Activated naive CD8-positive, alpha-beta T cell (primary cell): ENCODE data around the gene CFAP97D2.
"Not testable (repeated sequence)": the region's sequence is repeated elsewhere in the genome, so short reads cannot be mapped to it uniquely, and the experiment has no call there.

Experiments used
- H3K27ac Mint-ChIP-seq: one replicate; pipeline ENCODE4 v1.8.0; 2021; ENCODE audit warnings: mixed read lengths
- H3K27me3 Mint-ChIP-seq: one replicate; pipeline ENCODE4 v1.8.0; 2021; ENCODE audit warnings: mixed read lengths
- H3K36me3 Mint-ChIP-seq: one replicate; pipeline ENCODE4 v1.8.0; 2021; ENCODE audit warnings: mixed read lengths
- H3K4me1 Mint-ChIP-seq: one replicate; pipeline ENCODE4 v1.8.0; 2021; ENCODE audit warnings: low read depth, mixed read lengths
- H3K4me3 Mint-ChIP-seq: one replicate; pipeline ENCODE4 v1.8.0; 2021; ENCODE audit warnings: mild to moderate bottlenecking, mixed read lengths
- H3K9me3 Mint-ChIP-seq: one replicate; pipeline ENCODE4 v1.8.0; 2021; ENCODE audit warnings: low read depth, mixed read lengths

Gene CFAP97D2

DNA sequence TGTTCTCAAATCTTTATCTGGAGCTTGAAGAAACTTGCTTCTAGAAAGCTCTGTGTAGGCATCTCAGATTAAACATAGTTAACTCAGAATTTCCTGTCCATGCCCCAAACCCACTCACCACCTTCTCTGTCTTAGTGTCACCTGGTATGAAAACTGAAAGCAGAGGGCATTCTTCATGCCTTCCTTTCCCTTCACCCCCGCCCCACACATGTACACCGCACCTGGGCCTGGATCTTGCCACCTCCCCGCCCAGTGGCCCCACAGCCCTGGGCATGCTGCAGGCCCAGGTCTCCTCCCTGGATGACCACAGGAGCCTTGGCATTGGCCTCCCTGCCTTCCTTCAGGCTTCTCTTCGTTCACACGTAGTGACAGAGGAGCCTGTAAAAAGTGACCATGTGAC is 15.8 kb downstream of the CFAP97D2 start:
- Mint-ChIP-seq H3K36me3 (peaks cover 10% of the 10 kb centered on the region), H3K9me3 (peaks cover 10% of the 10 kb centered on the region), H3K27me3 (no peaks in the 10 kb centered on the region), H3K27ac (peak overlapping the region; percentile 47), H3K4me1 (peaks cover 20% of the 10 kb centered on the region), H3K4me3 (no peak overlapping the region)

DNA sequence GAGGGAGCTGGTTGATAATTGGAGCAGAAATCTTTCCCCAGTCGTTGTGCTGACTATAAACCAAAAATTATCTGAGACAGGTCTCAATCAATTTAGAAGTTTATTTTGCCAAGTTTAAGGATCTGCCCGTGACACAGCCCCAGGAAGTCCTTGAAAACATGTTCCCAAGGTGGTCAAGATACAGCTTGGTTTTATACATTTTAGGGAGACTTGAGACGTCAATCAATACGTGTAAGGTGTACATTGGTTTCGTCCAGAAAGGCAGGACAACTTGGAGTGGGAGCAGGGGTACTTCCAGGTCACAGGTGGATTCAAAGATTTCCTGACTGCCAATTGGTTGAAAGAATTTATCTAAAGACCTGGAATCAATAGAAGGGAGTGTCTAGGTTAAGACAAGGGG is 17.6 kb downstream of the CFAP97D2 start:
- Mint-ChIP-seq H3K9me3 (no peaks in the 10 kb centered on the region), H3K36me3 (peaks cover 2% of the 10 kb centered on the region), H3K27me3 (no peaks in the 10 kb centered on the region), H3K4me1 (peaks cover 20% of the 10 kb centered on the region), H3K27ac (no peak overlapping the region), H3K4me3 (no peak overlapping the region)

DNA sequence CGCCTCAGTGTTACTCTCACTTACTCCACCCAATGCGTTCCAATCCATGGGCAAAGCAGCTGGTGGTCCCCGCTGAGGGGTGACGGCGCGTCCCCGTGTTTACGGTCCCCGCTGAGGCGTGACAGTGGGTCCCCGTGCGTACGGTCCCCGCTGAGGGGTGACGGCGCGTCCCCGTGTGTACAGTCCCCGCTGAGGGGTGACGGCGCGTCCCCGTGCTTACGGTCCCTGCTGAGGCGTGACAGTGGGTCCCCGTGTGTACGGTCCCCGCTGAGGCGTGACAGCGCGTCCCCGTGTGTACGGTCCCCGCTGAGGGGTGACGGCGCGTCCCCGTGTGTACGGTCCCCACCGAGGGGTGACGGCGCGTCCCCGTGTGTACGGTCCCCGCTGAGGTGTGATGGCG is 19.5 kb downstream of the CFAP97D2 start:
- Mint-ChIP-seq H3K36me3 (no peaks in the 10 kb centered on the region), H3K27me3 (no peaks in the 10 kb centered on the region), H3K4me1 (peaks cover 35% of the 10 kb centered on the region), H3K4me3 (no peak overlapping the region), H3K27ac (no peak overlapping the region), H3K9me3 (no peaks in the 10 kb centered on the region)

DNA sequence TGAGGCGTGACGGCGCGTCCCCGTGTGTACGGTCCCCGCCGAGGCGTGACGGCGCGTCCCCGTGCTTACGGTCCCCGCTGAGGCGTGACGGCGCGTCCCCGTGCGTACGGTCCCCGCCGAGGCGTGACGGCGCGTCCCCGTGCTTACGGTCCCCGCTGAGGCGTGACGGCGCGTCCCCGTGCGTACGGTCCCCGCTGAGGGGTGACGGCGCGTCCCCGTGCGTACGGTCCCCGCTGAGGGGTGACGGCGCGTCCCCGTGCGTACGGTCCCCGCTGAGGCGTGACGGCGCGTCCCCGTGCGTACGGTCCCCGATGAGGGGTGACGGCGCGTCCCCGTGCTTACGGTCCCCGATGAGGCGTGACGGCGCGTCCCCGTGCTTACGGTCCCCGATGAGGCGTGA is 20.5 kb downstream of the CFAP97D2 start:
- not testable (repeated sequence) for H3K27me3 Mint-ChIP-seq, H3K9me3 Mint-ChIP-seq, H3K27ac Mint-ChIP-seq, H3K36me3 Mint-ChIP-seq, H3K4me3 Mint-ChIP-seq
- peaks cover 37% of the 10 kb centered on the region for H3K4me1 Mint-ChIP-seq

DNA sequence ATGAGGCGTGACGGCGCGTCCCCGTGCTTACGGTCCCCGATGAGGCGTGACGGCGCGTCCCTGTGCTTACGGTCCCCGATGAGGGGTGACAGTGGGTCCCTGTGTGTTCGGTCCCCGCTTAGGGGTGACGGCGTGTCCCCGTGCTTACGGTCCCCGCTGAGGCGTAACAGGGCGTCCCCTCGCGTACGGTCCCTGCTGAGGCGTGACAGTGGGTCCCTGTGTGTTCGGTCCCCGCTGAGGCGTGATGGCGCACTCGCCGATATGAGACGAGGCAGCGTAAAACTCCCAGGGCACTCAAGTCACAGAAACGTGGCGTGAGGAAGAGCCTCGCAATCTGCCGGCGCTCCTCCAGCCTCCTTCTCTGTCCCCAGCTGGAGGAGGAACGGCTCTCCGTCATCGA is 20.9 kb downstream of the CFAP97D2 start:
- no peaks in the 10 kb centered on the region for H3K27me3 Mint-ChIP-seq
- H3K9me3 Mint-ChIP-seq: no peaks in the 10 kb centered on the region
- no peak overlapping the region for H3K4me3 Mint-ChIP-seq
- peaks cover 37% of the 10 kb centered on the region for H3K4me1 Mint-ChIP-seq
- no peak overlapping the region for H3K27ac Mint-ChIP-seq
- peaks cover 5% of the 10 kb centered on the region for H3K36me3 Mint-ChIP-seq

DNA sequence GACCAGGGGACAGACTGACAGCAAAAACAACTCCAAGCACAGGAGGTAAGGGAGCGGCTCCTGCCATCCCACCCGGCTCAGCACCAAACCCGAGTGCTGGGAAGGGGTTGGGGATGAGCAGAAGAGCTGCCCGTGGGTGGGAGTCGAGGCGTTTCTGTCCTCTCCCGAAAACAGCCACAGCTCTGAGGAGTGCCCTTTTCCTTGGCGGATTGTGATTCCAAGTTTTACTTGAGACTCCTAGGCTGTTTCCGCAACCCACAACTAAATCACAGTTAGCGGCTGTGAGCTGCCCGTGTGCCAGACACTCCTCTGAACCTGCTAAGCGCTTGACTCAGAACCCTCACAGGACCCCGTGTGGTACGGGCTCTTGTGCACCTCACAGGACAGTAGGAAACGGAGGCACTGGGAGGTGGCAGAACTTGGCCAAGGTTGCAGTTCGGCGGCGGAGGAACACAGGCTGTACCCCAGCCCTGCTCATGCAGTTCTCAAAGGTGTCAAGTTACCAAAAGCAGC is 21.4 kb downstream of the CFAP97D2 start:
- Mint-ChIP-seq H3K27ac (no peak overlapping the region), H3K4me1 (peaks cover 36% of the 10 kb centered on the region), H3K4me3 (no peak overlapping the region), H3K27me3 (no peaks in the 10 kb centered on the region), H3K36me3 (peaks cover 5% of the 10 kb centered on the region), H3K9me3 (no peaks in the 10 kb centered on the region)

DNA sequence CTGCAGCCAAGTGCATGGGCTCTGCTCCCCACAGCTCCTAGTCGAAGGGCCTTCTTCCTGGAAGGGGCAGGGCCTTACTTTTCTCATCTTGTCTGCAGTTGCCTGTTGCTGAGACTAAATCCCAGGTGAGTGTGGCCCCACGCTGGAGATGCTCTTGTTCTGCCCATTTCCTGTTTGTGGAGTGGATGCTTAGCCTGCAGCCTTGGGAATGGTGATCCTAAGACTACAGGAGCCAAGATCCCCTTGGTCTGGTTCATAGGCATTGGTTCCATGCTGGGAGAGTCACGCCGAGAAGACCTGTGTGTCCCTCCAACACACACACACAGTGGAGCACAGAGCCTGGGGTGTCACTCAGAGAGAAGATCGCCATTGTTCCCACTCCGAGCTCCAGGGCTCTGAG is 23.5 kb downstream of the CFAP97D2 start:
- Mint-ChIP-seq H3K4me3 (no peak overlapping the region), H3K9me3 (no peaks in the 10 kb centered on the region), H3K27me3 (no peaks in the 10 kb centered on the region), H3K27ac (no peak overlapping the region), H3K4me1 (peaks cover 36% of the 10 kb centered on the region), H3K36me3 (peaks cover 5% of the 10 kb centered on the region)

DNA sequence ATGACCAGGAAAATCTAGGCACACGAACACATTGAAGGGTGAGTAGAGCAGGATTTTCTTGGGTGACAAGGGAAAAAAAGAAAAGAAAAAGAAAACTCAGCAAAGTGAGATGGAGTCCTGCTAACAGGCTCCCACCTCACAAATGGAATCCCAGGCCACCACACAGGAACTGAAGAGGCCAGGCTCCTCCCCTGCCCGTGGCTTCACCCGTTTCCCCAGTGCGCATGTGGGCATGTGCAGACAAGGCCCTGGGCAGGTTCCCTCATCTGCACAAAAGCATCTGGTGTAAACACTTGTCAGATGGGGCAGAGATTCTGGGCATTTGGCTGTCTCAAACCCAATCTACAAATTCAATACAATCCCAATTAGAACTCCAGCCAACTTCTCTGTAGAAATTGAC is 24.5 kb downstream of the CFAP97D2 start:
- H3K36me3 Mint-ChIP-seq: peaks cover 5% of the 10 kb centered on the region
- H3K9me3 Mint-ChIP-seq: no peaks in the 10 kb centered on the region
- peaks cover 36% of the 10 kb centered on the region for H3K4me1 Mint-ChIP-seq
- no peaks in the 10 kb centered on the region for H3K27me3 Mint-ChIP-seq
- no peak overlapping the region for H3K4me3 Mint-ChIP-seq
- no peak overlapping the region for H3K27ac Mint-ChIP-seq

DNA sequence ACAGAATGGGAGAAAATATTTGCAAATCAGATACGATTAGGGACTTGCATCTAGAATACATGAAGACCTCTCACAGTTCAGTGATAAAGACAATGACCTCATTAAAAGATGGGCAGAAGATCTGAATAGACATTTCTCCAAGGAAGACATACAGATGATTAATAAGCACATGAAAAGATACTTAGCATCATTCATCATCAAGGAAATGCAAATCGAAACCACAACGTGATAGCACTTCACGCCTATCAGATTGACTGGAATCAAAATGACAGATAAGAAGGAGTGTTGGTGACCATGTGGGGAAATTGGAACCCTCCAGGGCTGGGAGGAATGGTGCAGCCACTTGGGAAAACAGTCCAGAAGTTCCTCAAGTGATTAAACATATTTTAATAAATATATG is 25.8 kb downstream of the CFAP97D2 start:
- Mint-ChIP-seq H3K36me3 (peaks cover 5% of the 10 kb centered on the region), H3K4me1 (peaks cover 36% of the 10 kb centered on the region), H3K27me3 (no peaks in the 10 kb centered on the region), H3K27ac (no peak overlapping the region), H3K4me3 (no peak overlapping the region), H3K9me3 (no peaks in the 10 kb centered on the region)

DNA sequence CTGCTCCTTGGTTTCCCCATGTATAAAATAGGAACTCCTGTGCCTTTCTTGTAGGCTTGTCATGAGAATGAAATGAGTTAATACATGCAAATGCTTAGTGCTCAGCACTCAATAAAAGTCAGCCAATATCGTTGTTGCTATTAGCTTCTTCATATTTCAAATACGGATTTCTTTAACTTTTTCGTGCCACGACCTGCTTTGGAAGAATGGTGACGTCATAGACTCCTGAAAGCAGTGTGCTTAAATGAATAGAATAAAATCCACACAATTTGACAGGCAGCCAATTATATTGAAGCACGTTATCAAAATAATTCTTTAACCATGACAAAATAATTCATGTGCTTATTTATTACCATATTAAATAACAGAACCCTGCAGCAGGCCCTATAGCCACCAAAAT is 29.1 kb downstream of the CFAP97D2 start:
- Mint-ChIP-seq H3K4me1 (peaks cover 38% of the 10 kb centered on the region), H3K36me3 (peaks cover 5% of the 10 kb centered on the region), H3K9me3 (no peaks in the 10 kb centered on the region), H3K27me3 (no peaks in the 10 kb centered on the region), H3K27ac (no peak overlapping the region), H3K4me3 (no peak overlapping the region)

DNA sequence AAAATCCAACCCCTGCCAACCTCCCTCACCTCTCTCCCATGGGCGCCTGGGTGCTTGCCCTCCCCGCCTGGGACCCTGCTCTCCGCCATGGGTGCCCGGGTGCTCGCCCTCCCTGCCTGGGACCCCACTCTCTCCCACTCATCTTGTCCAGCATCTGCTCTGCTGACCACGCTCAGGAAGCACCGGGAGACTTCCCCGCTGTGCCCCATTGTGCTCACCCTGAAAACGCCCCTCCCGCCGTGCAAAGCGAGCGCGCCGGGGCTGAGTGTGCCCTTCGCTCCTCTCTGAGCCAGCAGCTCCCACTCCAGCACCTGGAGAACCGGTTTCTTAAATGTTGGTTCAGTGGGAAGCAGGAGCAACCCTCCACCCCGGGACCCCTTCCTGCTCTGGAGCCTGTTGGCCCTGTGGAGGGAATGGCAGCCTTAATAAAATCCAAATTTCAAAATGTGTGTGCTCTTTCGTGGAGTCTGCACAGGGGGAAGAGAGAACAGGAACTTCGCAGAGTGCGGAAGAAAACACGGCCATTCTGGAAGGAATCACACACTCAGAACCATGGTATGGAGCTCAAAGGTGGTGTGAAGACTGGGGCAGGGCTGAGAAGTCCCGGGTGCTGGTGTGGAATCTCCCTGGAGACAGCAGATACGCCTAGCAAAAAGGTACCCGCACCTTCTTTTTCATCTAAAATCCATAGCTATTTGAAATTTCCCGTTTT is 32.5 kb downstream of the CFAP97D2 start:
- Mint-ChIP-seq H3K36me3 (no peaks in the 10 kb centered on the region), H3K27ac (no peak overlapping the region), H3K4me1 (peaks cover 34% of the 10 kb centered on the region), H3K9me3 (no peaks in the 10 kb centered on the region), H3K27me3 (no peaks in the 10 kb centered on the region), H3K4me3 (no peak overlapping the region)

DNA sequence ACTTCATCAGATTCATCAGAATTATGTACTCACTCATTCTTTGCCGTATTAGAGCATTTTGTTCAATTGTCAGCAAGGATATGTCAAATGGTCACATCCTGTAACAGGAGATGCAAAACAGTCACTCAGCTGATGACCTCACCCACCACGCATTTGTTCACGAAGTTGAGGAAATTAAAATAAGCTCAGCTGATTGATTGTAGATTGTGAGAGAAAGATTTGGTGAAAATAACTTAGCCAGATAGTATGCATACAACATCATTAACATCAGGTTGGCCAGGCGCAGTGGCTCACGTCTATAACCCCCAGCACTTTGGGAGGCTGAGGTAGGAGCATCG is 33.1 kb downstream of the CFAP97D2 start:
- Mint-ChIP-seq H3K4me3 (no peak overlapping the region), H3K36me3 (no peaks in the 10 kb centered on the region), H3K27ac (no peak overlapping the region), H3K27me3 (no peaks in the 10 kb centered on the region), H3K4me1 (peaks cover 36% of the 10 kb centered on the region), H3K9me3 (no peaks in the 10 kb centered on the region)

DNA sequence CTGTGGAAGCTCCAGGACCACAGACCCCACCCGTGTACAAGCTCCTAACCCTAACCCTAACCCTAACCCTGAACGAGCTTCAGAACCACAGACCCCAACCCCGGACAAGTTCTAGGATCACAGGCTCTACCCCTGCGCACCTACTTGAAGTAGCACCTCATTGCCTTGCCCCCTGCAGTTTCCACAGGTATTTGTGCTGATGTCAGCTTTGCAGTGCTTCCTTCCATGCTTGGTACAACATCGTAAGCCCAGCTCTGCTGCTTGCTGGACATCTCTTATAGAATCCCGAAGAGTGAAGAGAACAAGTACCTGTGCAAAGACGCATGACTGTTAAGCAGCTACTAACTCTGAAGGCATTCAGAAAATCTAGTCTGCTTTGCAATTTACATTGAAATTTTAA is 34.9 kb downstream of the CFAP97D2 start:
- Mint-ChIP-seq H3K4me3 (no peak overlapping the region), H3K9me3 (no peaks in the 10 kb centered on the region), H3K4me1 (peaks cover 51% of the 10 kb centered on the region), H3K27me3 (no peaks in the 10 kb centered on the region), H3K36me3 (no peaks in the 10 kb centered on the region), H3K27ac (no peak overlapping the region)

DNA sequence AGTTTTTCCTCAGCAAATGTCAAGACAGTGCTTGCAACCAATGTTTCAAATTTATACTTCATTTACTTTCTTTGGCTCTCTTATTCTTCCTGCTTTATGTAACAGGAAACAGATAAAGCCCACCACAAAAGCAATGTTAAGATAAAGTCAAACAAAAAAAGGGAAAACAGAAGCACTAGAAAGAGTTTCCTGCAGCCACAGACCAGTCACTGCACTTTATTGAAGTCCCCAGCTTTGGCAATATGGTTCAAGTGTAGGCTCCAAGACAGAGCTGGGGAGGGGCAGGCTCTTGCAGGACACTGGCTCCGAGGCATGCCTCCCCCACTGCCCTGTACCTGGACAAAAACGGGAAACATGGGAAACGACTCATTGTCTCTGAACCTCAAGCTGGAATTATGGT is 40.3 kb downstream of the CFAP97D2 start:
- Mint-ChIP-seq H3K4me1 (peaks cover 78% of the 10 kb centered on the region), H3K4me3 (peak overlapping the region; percentile 8), H3K27ac (peak overlapping the region; percentile 48), H3K9me3 (no peaks in the 10 kb centered on the region), H3K27me3 (no peaks in the 10 kb centered on the region), H3K36me3 (no peaks in the 10 kb centered on the region)

DNA sequence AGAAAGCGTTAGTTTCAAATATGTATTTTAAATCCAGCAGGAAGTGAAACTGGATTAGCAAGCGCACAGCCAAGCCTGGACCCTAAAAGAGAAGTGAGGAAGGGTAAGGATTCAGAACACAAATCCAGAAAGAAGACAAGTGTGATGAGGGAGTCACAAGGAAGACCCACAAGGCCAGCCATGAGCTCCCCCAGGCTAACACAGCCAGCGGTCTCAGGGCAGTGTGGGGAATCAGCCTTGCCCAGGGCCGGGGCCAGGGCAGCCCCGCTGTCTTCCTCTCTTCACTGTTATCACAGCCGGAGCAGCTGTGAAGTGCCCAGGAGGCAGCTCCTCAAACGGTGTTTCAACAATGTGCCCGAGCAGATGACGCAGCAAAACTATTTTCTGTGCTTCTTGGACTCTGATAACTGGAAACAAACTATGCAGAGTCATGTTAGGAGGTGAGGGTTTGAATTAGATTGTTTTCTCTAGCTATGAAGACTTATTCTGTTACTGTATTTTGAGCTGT is 43.5 kb downstream of the CFAP97D2 start:
- Mint-ChIP-seq H3K36me3 (no peaks in the 10 kb centered on the region), H3K27ac (peak overlapping the region; percentile 52), H3K4me1 (peaks cover 87% of the 10 kb centered on the region), H3K27me3 (no peaks in the 10 kb centered on the region), H3K4me3 (no peak overlapping the region), H3K9me3 (no peaks in the 10 kb centered on the region)

DNA sequence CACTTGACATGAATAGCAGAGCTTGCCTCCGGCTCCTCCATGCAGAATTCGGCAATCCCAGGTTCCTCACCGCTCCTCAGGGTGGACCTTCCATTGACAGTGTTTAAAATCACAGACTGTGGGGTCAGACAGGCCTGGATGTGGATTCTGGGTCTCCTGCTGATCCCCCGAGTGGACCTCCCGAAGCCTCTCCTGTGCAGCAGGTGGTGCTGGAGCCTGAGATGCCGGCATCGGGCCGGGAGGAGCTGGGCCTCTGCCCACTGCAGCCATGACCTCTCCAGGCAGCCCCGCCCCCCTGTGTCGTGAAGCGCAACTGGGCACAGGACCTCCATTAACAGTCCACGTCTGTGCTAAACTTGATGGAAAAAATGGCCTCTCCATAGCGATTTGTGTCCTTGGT is 45.1 kb downstream of the CFAP97D2 start:
- Mint-ChIP-seq H3K4me1 (peaks cover 74% of the 10 kb centered on the region), H3K4me3 (no peak overlapping the region), H3K27me3 (no peaks in the 10 kb centered on the region), H3K9me3 (no peaks in the 10 kb centered on the region), H3K27ac (peak overlapping the region; percentile 89), H3K36me3 (no peaks in the 10 kb centered on the region)
